ENCODE data around the gene SLC35C1. TPM values are rescaled to one million over a fixed set of nuclear protein-coding genes. Genes with fewer than 3 reads are reported as not detected.

Gene SLC35C1
- total RNA-seq, 1 experiment from 2014 or later = 10.4 TPM

DNA sequence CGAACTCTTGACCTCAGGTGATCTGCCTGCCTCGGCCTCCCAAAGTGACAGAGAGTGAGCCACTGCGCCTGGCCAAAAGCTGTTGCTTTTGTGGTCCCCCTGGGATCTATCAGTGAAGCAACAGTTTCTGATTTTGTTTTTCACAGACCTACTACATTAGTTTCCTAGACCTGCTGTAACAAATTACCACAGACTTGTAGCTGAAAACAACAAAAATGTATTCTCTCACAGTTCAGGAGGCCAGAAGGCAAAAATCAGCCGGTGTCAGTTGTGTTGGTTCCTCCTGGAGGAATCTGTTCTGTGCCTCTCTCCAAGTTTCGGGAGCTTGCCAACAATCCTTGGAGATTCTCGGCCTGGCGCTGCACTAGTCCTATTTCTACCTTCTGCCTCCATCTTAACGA, 8.5 kb upstream of the SLC35C1 start:
- no peaks in the 10 kb centered on the region for H3K9me3 Mint-ChIP-seq
- DNase-seq (ENCODE audit: low spot score) (no peak), ATAC-seq (no peak)
- H3K4me1 Mint-ChIP-seq = no peaks in the 10 kb centered on the region; the same call in 1 of the 2 replicates
- POLR2A ChIA-PET = interaction anchor here (0.7 kb wide), 1 partner anchor 16 kb away, joined by 6 read pairs; no protein-coding TSS in a partner anchor
- H3K27me3 Mint-ChIP-seq (ENCODE audit: low read depth) = peaks cover 9% of the 10 kb centered on the region
- H3K27ac Mint-ChIP-seq = no peak overlapping the region
- no peak for TF ChIP-seq ZNF138 (CRISPR knock-in tag; conservative IDR thresholded peaks at IDR 0.05)
- no peak overlapping the region for H3K4me3 Mint-ChIP-seq
- CTCF ChIA-PET = interaction anchor here (1.1 to 2.3 kb wide), 2 partner anchors 21 to 25 kb away, joined by 3 to 8 read pairs; no protein-coding TSS in a partner anchor
- H3K36me3 Mint-ChIP-seq = no peaks in the 10 kb centered on the region

DNA sequence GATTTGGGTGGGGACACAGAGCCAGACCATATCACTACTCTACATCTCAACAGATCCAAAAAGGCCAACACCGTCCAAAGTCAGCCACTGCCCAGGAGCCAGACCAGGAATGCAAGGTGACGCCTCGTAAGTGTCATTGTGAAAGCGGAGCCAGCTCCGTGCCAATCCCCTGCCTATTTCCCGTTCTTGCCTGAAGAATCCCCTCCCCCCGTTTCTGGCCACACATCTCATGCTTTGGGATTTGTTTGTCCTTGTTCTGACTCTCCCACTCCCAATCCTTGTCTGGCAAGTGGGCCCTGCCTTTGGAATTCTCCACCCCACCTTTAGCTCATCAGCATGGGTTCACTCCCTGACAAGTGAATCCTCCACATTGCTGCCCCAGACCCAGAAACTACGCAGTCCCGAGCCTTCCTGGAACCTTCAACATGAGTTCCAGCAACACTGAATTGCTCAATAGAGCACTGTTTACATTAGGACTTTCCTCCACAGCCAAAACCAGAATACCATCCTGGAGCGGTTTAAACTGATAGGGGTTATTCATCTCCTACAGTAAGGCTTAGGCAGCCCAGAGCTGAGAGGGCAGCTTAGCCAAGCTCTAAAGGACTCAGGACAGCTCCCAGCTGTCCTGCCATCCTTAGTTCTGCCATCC, 6.0 kb upstream of the SLC35C1 start:
- Mint-ChIP-seq H3K4me1 (0 out of 2 replicates have a peak, but pooled peaks cover 2% of the 10 kb centered on the region), H3K27me3 (ENCODE audit: low read depth) (peaks cover 31% of the 10 kb centered on the region), H3K36me3 (no peaks in the 10 kb centered on the region), H3K4me3 (no peak overlapping the region), H3K27ac (no peak overlapping the region), H3K9me3 (no peaks in the 10 kb centered on the region)
- no peak for TF ChIP-seq CREM (CRISPR knock-in tag; IDR thresholded peaks at IDR 0.05)
- no peak for TF ChIP-seq SOX15 (CRISPR knock-in tag; IDR thresholded peaks at IDR 0.05)
- TF ChIP-seq FOXP1 (CRISPR knock-in tag; IDR thresholded peaks at IDR 0.05; ENCODE audit: borderline replicate concordance) = no peak
- no peak for TF ChIP-seq MYBL2 (CRISPR knock-in tag; IDR thresholded peaks at IDR 0.05)
- no peak for TF ChIP-seq JUN (CRISPR knock-in tag; IDR thresholded peaks at IDR 0.05)
- no peak for TF ChIP-seq RELA (CRISPR knock-in tag; IDR thresholded peaks at IDR 0.05; ENCODE audit: borderline replicate concordance)
- no peak for TF ChIP-seq JAZF1 (CRISPR knock-in tag; IDR thresholded peaks at IDR 0.05)
- TF ChIP-seq, protein P1, sequence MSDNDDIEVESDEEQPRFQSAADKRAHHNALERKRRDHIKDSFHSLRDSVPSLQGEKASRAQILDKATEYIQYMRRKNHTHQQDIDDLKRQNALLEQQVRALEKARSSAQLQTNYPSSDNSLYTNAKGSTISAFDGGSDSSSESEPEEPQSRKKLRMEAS (CRISPR knock-in tag; IDR thresholded peaks at IDR 0.05) = no peak
- no peak for TF ChIP-seq TCF7 (CRISPR knock-in tag; IDR thresholded peaks at IDR 0.05; ENCODE audit: low read depth)
- TF ChIP-seq, protein P2, sequence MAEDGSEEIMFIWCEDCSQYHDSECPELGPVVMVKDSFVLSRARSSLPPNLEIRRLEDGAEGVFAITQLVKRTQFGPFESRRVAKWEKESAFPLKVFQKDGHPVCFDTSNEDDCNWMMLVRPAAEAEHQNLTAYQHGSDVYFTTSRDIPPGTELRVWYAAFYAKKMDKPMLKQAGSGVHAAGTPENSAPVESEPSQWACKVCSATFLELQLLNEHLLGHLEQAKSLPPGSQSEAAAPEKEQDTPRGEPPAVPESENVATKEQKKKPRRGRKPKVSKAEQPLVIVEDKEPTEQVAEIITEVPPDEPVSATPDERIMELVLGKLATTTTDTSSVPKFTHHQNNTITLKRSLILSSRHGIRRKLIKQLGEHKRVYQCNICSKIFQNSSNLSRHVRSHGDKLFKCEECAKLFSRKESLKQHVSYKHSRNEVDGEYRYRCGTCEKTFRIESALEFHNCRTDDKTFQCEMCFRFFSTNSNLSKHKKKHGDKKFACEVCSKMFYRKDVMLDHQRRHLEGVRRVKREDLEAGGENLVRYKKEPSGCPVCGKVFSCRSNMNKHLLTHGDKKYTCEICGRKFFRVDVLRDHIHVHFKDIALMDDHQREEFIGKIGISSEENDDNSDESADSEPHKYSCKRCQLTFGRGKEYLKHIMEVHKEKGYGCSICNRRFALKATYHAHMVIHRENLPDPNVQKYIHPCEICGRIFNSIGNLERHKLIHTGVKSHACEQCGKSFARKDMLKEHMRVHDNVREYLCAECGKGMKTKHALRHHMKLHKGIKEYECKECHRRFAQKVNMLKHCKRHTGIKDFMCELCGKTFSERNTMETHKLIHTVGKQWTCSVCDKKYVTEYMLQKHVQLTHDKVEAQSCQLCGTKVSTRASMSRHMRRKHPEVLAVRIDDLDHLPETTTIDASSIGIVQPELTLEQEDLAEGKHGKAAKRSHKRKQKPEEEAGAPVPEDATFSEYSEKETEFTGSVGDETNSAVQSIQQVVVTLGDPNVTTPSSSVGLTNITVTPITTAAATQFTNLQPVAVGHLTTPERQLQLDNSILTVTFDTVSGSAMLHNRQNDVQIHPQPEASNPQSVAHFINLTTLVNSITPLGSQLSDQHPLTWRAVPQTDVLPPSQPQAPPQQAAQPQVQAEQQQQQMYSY (CRISPR knock-in tag; IDR thresholded peaks at IDR 0.05) = no peak
- TF ChIP-seq, protein P3, sequence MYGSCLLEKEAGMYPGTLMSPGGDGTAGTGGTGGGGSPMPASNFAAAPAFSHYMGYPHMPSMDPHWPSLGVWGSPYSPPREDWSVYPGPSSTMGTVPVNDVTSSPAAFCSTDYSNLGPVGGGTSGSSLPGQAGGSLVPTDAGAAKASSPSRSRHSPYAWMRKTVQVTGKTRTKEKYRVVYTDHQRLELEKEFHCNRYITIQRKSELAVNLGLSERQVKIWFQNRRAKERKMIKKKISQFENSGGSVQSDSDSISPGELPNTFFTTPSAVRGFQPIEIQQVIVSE (CRISPR knock-in tag; IDR thresholded peaks at IDR 0.05; ENCODE audit: borderline replicate concordance) = no peak
- no peak for ATAC-seq
- CTCF ChIA-PET = interaction anchor here (0.5 to 1.6 kb wide), 4 partner anchors 17 to 607 kb away, joined by 3 to 6 read pairs (median 4); no protein-coding TSS in a partner anchor
- no peak for DNase-seq (ENCODE audit: low spot score)
- POLR2A ChIA-PET = no interaction called here

DNA sequence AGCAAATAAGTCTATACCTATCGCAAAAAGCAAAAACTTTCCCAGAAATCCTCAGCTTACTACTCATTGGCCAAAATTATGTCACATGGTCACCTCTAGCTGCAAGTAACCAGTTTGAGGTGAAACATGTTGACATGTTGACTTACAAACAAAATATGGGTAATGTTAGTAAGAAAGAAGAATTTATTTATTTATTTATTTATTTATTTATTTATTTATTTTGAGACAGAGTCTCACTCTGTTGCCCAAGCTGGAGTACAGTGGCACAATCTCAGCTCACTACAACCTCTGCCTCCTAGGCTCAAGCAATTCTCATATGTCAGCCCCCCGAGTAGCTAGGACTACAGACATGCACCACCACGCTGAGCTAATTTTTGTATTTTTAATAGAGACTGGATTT, 5.4 kb upstream of the SLC35C1 start:
- ATAC-seq (no peak), DNase-seq (ENCODE audit: low spot score) (no peak)
- CTCF ChIA-PET = interaction anchor here (0.5 to 1.6 kb wide), 5 partner anchors 17 to 606 kb away, joined by 3 to 6 read pairs (median 4); no protein-coding TSS in a partner anchor
- H3K4me1 Mint-ChIP-seq = 0 out of 2 replicates have a peak, but pooled peaks cover 2% of the 10 kb centered on the region
- H3K9me3 Mint-ChIP-seq = no peaks in the 10 kb centered on the region
- peaks cover 28% of the 10 kb centered on the region for H3K27me3 Mint-ChIP-seq (ENCODE audit: low read depth)
- no peak overlapping the region for H3K27ac Mint-ChIP-seq
- no peaks in the 10 kb centered on the region for H3K36me3 Mint-ChIP-seq
- H3K4me3 Mint-ChIP-seq = no peak overlapping the region
- POLR2A ChIA-PET = no interaction called here
- TF ChIP-seq, protein P1 (CRISPR knock-in tag; IDR thresholded peaks at IDR 0.05) = no peak
- TF ChIP-seq SP1 (CRISPR knock-in tag; conservative IDR thresholded peaks at IDR 0.05) (no peak), TEAD4 (CRISPR knock-in tag; IDR thresholded peaks at IDR 0.05) (no peak), JAZF1 (CRISPR knock-in tag; IDR thresholded peaks at IDR 0.05) (no peak)
- TF ChIP-seq, protein P4, sequence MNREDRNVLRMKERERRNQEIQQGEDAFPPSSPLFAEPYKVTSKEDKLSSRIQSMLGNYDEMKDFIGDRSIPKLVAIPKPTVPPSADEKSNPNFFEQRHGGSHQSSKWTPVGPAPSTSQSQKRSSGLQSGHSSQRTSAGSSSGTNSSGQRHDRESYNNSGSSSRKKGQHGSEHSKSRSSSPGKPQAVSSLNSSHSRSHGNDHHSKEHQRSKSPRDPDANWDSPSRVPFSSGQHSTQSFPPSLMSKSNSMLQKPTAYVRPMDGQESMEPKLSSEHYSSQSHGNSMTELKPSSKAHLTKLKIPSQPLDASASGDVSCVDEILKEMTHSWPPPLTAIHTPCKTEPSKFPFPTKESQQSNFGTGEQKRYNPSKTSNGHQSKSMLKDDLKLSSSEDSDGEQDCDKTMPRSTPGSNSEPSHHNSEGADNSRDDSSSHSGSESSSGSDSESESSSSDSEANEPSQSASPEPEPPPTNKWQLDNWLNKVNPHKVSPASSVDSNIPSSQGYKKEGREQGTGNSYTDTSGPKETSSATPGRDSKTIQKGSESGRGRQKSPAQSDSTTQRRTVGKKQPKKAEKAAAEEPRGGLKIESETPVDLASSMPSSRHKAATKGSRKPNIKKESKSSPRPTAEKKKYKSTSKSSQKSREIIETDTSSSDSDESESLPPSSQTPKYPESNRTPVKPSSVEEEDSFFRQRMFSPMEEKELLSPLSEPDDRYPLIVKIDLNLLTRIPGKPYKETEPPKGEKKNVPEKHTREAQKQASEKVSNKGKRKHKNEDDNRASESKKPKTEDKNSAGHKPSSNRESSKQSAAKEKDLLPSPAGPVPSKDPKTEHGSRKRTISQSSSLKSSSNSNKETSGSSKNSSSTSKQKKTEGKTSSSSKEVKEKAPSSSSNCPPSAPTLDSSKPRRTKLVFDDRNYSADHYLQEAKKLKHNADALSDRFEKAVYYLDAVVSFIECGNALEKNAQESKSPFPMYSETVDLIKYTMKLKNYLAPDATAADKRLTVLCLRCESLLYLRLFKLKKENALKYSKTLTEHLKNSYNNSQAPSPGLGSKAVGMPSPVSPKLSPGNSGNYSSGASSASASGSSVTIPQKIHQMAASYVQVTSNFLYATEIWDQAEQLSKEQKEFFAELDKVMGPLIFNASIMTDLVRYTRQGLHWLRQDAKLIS (CRISPR knock-in tag; IDR thresholded peaks at IDR 0.05; ENCODE audit: borderline replicate concordance) = no peak
- TF ChIP-seq, protein P2 (CRISPR knock-in tag; IDR thresholded peaks at IDR 0.05) = no peak
- TF ChIP-seq, protein P5, sequence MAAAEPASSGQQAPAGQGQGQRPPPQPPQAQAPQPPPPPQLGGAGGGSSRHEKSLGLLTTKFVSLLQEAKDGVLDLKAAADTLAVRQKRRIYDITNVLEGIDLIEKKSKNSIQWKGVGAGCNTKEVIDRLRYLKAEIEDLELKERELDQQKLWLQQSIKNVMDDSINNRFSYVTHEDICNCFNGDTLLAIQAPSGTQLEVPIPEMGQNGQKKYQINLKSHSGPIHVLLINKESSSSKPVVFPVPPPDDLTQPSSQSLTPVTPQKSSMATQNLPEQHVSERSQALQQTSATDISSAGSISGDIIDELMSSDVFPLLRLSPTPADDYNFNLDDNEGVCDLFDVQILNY (CRISPR knock-in tag; IDR thresholded peaks at IDR 0.05) = no peak

Data from WTC11 (cell line).